Heart left ventricle (tissue), 16 donors: ENCODE measurements around the gene CDH23. TPM values are rescaled to one million over a fixed set of nuclear protein-coding genes. Genes with fewer than 3 reads are reported as not detected.

Experiments
- ATAC-seq, 4 donors: fragments of 200-7000 bp; cut with Tn5 transposase; one replicate each; pipeline ENCODE4 v1.9.1; 2020 to 2022; ENCODE audit warnings: moderate library complexity in 4 of 4, mild to moderate bottlenecking in 3 of 4, moderate number of reproducible peaks in 1 of 4
- DNase-seq, 5 donors: peaks; one replicate each; pipeline ENCODE4 v3.0.0-alpha.2; 2020
- H3K27ac ChIP-seq, 12 donors: fragments of 200-600 bp; sonication (generic) in 4 of 12; one replicate each; pipeline versions ENCODE4 v1.5.0 to v1.8.0; 2016 to 2022; ENCODE audit warnings: mild to moderate bottlenecking in 2 of 12
- H3K27me3 ChIP-seq, 9 donors: fragments of 200-600 bp; sonication (generic) in 2 of 9; one replicate each; pipeline versions ENCODE4 v1.5.1 to v1.8.0; 2016 to 2022; ENCODE audit warnings: mild to moderate bottlenecking in 3 of 9
- H3K36me3 ChIP-seq, 9 donors: fragments of 200-600 bp; sonication (generic) in 2 of 9; one replicate each; pipeline versions ENCODE4 v1.5.0 to v1.8.0; 2018 to 2022; ENCODE audit warnings: mild to moderate bottlenecking in 2 of 9
- H3K4me1 ChIP-seq, 12 donors: fragments of 200-600 bp; sonication (generic) in 4 of 12; one replicate each; pipeline versions ENCODE4 v1.5.0 to v1.8.0; 2016 to 2022; ENCODE audit warnings: mild to moderate bottlenecking in 3 of 12
- H3K4me3 ChIP-seq, 12 donors: fragments of 200-600 bp; sonication (generic) in 4 of 12; one replicate each; pipeline versions ENCODE4 v1.5.0 to v1.8.0; 2017 to 2022; ENCODE audit warnings: mild to moderate bottlenecking in 9 of 12, moderate library complexity in 4 of 12
- H3K9me3 ChIP-seq, 12 donors: fragments of 200-600 bp; sonication (generic) in 4 of 12; one replicate each; pipeline versions ENCODE4 v1.5.0 to v1.8.0; 2016 to 2022; ENCODE audit warnings: mild to moderate bottlenecking in 1 of 12
- POLR2A ChIP-seq, 2 donors: fragments of 450-650 bp; IDR thresholded peaks; one replicate each; pipeline ENCODE4 v1.6.1; 2017; ENCODE audit warnings: antibody characterized with exemption in 2 of 2, mild to moderate bottlenecking in 2 of 2, moderate library complexity in 2 of 2
- WGBS, 4 donors: extraction: QIAGEN DNeasy Blood & Tissue Kit in 2 of 4; methylation state at CpG; one replicate each; pipeline versions ENCODE4 v1.1.5 to v1.1.7; 2013 to 2018; 5-methylcytosine and 5-hydroxymethylcytosine counted together
- intact Hi-C, 10 donors: fragments of 100-400 bp; cut with DNase I; formaldehyde crosslinking; loops; one replicate each; pipeline versions ENCODE4 v1.11.1 to v1.14.2; 2022
- polyA plus RNA-seq, 2 donors: library from polyadenylated mRNA; stranded (reverse); fragments of 200-250 nt; gene quantifications; one replicate each; pipeline ENCODE4 v1.2.3, GENCODE V29; 2013
- total RNA-seq, 9 donors: library from RNA; depleted of rRNA in 2 of 9; stranded (reverse); fragments of >200 nt in 2 of 9; fragmentation: NEBNext Ultra II Directional in 3 of 9; extraction: Animal tissue kit (Norgen Biotek cat#: 25700) in 3 of 9; gene quantifications; one replicate each; pipeline versions ENCODE4 v1.1.0 to v1.2.4, GENCODE V29; 2016 to 2023
- TF ChIP-seq, protein P1 (sequence below), 12 donors: fragments of 200-600 bp; sonication (generic) in 4 of 12; IDR thresholded peaks; one replicate each; pipeline versions ENCODE4 v1.5.0 to v1.8.0; 2018 to 2022; ENCODE audit warnings: antibody characterized with exemption in 12 of 12, mild to moderate bottlenecking in 5 of 12
- donor health status: ischemic (EF 13 %, LVEDD 7.1; RV severe dilation, severe dysfunction).
- donor health status: healthy with polysubstance abuse.
- donor health status: DM: no; HTN: yes; CAD: no.
- donor health status: DM: no; HTN: no; CAD: no.
- donor health status: ischemic (EF 25% LVEDD 6.9; RV normal size, moderate dysfunction).
- donor health status: ischemic (EF 25% LVEDD 5.7; RV mildly dilated, moderate dysfunction).
- donor health status: healthy.
- donor health status: DM: yes; HTN: yes; CAD: no.
- donor health status: ischemic (EF 35%, LVEDD 5.7; RV mildly dilated, moderate dysfunction).
- donor health status: nonischemic (EF 11% LVEDD 7.7; RV severe dilation, severe dysfunction).
- donor health status: DM: yes; HTN: yes; CAD: no.
- donor health status: PGD.
- donor health status: ischemic (EF 29% LVEDD 5.4; RV normal size, mild dysfunction).
- donor health status: nonischemic (EF 23%, LVEDD 6.1; RV moderate dilation, normal function).

The CDH23 gene
- total and polyA plus RNA-seq, 11 donors: 1.2 to 8.6 (median 3.9) TPM

DNA sequence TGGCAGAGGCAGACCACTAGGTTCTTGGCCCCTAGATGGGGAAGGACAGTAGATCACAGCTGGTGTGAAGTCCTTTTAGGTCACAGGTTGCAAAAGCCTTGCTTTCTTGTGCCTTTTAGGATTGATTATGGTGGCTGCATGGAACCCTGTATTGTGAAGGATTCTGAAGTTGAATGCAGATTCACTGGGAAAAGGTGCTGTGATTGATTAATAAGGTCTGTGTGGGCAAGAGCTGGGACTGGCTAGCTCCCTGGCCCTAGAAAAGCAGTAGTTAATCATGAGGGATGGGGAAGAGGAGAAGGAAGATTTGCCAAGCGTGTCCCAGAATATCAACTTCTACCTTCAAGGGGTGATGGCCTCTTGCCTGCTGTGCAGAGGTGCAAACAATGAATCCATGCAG is 105.5 kb downstream of the CDH23 start:
- no peak overlapping the region for H3K4me3 ChIP-seq
- no peak overlapping the region for H3K27ac ChIP-seq
- ATAC-seq: no peak
- H3K27me3 ChIP-seq: no peaks in the 10 kb centered on the region
- no peaks in the 10 kb centered on the region for H3K36me3 ChIP-seq
- peaks cover 0 to 12% (median 0%) of the 10 kb centered on the region in 12 donors for H3K4me1 ChIP-seq
- 94 to 100% (median 100%) methylated on average over 1 of the region's 1 CpG for WGBS, 4 donors
- DNase-seq: no peak
- TF ChIP-seq, protein P1, sequence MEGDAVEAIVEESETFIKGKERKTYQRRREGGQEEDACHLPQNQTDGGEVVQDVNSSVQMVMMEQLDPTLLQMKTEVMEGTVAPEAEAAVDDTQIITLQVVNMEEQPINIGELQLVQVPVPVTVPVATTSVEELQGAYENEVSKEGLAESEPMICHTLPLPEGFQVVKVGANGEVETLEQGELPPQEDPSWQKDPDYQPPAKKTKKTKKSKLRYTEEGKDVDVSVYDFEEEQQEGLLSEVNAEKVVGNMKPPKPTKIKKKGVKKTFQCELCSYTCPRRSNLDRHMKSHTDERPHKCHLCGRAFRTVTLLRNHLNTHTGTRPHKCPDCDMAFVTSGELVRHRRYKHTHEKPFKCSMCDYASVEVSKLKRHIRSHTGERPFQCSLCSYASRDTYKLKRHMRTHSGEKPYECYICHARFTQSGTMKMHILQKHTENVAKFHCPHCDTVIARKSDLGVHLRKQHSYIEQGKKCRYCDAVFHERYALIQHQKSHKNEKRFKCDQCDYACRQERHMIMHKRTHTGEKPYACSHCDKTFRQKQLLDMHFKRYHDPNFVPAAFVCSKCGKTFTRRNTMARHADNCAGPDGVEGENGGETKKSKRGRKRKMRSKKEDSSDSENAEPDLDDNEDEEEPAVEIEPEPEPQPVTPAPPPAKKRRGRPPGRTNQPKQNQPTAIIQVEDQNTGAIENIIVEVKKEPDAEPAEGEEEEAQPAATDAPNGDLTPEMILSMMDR (IDR thresholded peaks at IDR 0.05): no peak
- no peak for TF ChIP-seq POLR2A (IDR thresholded peaks at IDR 0.05)
- intact Hi-C loops: no loop called here
- no peaks in the 10 kb centered on the region for H3K9me3 ChIP-seq

DNA sequence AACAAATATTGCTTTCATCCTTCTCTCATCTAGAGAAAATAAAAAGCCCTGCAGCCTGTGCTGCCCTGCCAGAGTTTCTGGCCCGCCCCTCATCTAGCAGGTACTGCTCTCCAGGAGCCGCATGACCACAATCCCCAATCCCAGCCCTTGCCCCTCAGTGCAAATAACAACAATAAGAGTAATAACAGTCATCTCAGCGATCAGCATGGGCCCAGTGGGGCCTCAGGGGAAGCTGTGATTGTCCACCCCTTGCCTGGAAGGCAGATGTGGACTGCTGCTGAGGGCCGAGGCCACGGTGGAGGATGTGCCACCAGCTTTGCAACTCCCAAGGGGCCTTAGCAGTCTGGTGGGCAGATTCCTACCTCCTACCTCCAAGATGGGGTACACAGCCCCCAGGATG is 106.1 kb downstream of the CDH23 start:
- intact Hi-C loops: no loop called here
- no peaks in the 10 kb centered on the region for H3K9me3 ChIP-seq
- 83 to 91% (median 86%) methylated on average over 5 of the region's 5 CpGs for WGBS, 4 donors

DNA sequence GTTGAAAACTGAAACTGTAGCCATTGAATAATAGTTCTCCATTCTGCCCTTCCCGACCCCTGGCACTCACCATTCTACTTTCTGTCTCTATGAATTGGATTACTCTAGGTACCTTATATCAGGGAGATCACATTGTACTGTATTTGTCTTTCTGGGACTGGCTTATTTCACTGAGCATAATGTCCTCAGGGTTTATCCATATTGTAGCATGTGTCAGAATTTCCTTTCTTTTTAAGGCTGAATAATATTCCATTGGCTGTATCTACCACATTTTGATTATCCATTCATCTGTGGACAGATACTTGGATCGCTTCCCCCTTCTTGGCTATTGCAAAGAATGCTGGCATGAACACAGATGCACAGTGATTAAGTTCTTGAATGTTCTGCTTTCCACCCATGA is 107.4 kb downstream of the CDH23 start:
- no peaks in the 10 kb centered on the region for H3K36me3 ChIP-seq
- no peak for ATAC-seq
- peaks cover 0 to 12% (median 0%) of the 10 kb centered on the region in 12 donors for H3K4me1 ChIP-seq
- no peak overlapping the region for H3K4me3 ChIP-seq
- H3K27me3 ChIP-seq: no peaks in the 10 kb centered on the region
- H3K9me3 ChIP-seq: no peaks in the 10 kb centered on the region
- intact Hi-C loops: no loop called here
- DNase-seq: no peak
- TF ChIP-seq POLR2A (IDR thresholded peaks at IDR 0.05): no peak
- TF ChIP-seq, protein P1 (IDR thresholded peaks at IDR 0.05): no peak
- no peak overlapping the region for H3K27ac ChIP-seq
- 88 to 94% (median 90%) methylated on average over 2 of the region's 2 CpGs for WGBS, 4 donors

More for the DNA sequence above, 106.1 kb downstream of the CDH23 start:
- Histone ChIP-seq H3K4me3 (no peak overlapping the region), H3K4me1 (peaks cover 0 to 12% (median 0%) of the 10 kb centered on the region in 12 donors), H3K36me3 (no peaks in the 10 kb centered on the region), H3K27me3 (no peaks in the 10 kb centered on the region), H3K27ac (no peak overlapping the region)
- TF ChIP-seq, protein P1 (IDR thresholded peaks at IDR 0.05): no peak
- no peak for TF ChIP-seq POLR2A (IDR thresholded peaks at IDR 0.05)
- DNase-seq (no peak), ATAC-seq (no peak)

- Histone ChIP-seq H3K27me3 (no peaks in the 10 kb centered on the region), H3K36me3 (no peaks in the 10 kb centered on the region)
These were observed 107.8 kb downstream of the CDH23 start for GRCh38 chr10:71504570-71504969.

More at GRCh38 chr10:71504570-71504969, 107.8 kb downstream of the CDH23 start:
- no peak for ATAC-seq
- WGBS, 4 donors: 69 to 93% (median 87%) methylated on average over 5 of the region's 5 CpGs
- Histone ChIP-seq H3K27ac (no peak overlapping the region), H3K4me3 (no peak overlapping the region), H3K9me3 (no peaks in the 10 kb centered on the region), H3K4me1 (peaks cover 0 to 12% (median 0%) of the 10 kb centered on the region in 12 donors)
- no peak for DNase-seq
- intact Hi-C loops: no loop called here
- TF ChIP-seq, protein P1 (IDR thresholded peaks at IDR 0.05): no peak
- TF ChIP-seq POLR2A (IDR thresholded peaks at IDR 0.05): no peak
